HepG2 (cell line): ENCODE results near the gene CRYGA. TPM values are rescaled to one million over a fixed set of nuclear protein-coding genes. Genes with fewer than 3 reads are reported as not detected.

Experiments
- CAMTA2 ChIP-seq: sonication (generic); formaldehyde crosslinking; IDR thresholded peaks from 2 replicates; pipeline ENCODE4 v1.4.0; 2020; ENCODE audit warnings: mild to moderate bottlenecking, missing genetic modification reagents, borderline replicate concordance
- CREM ChIP-seq, 2 experiments: sonication (generic) in 1 of 2; formaldehyde crosslinking in 1 of 2; IDR thresholded peaks; 2 replicates each; pipeline versions ENCODE4 v1.4.0 to v1.6.1; 2016 to 2020; ENCODE audit warnings: antibody characterized with exemption in 1 of 2, mild to moderate bottlenecking in 1 of 2, missing genetic modification reagents in 1 of 2
- GABPB1 ChIP-seq: IDR thresholded peaks from 2 replicates; pipeline ENCODE4 v1.6.1; 2016; ENCODE audit warnings: mild to moderate bottlenecking, missing genetic modification reagents, moderate library complexity, missing compliant biosample characterization
- HNF1A ChIP-seq, 2 experiments: sonication (generic) in 1 of 2; formaldehyde crosslinking in 1 of 2; IDR thresholded peaks; 2 replicates each; pipeline versions ENCODE4 v1.4.0 to v1.6.1; 2016 to 2020; ENCODE audit warnings: borderline replicate concordance in 1 of 2, low read depth in 1 of 2, mild to moderate bottlenecking in 1 of 2, missing genetic modification reagents in 1 of 2
- IRF1 ChIP-seq: sonication (generic); formaldehyde crosslinking; IDR thresholded peaks from 2 replicates; pipeline ENCODE4 v1.4.0; 2020; ENCODE audit warnings: low read depth, mild to moderate bottlenecking, missing genetic modification reagents
- KDM6A ChIP-seq: IDR thresholded peaks from 2 replicates; pipeline ENCODE4 v1.6.1; 2016; ENCODE audit warnings: low read depth
- MED1 ChIP-seq: sonication (generic); formaldehyde crosslinking; IDR thresholded peaks from 2 replicates; pipeline ENCODE4 v1.4.0; 2020; ENCODE audit warnings: missing genetic modification reagents
- MXD4 ChIP-seq: IDR thresholded peaks from 2 replicates; pipeline ENCODE4 v1.6.1; 2016; ENCODE audit warnings: mild to moderate bottlenecking, missing biosample characterization, missing genetic modification reagents
- PHF8 ChIP-seq: sonication (generic); formaldehyde crosslinking; IDR thresholded peaks from 2 replicates; pipeline ENCODE4 v1.5.0; 2020; ENCODE audit warnings: missing genetic modification reagents
- POGZ ChIP-seq: sonication (generic); formaldehyde crosslinking; IDR thresholded peaks from 2 replicates; pipeline ENCODE4 v1.4.0; 2020; ENCODE audit warnings: mild to moderate bottlenecking, missing genetic modification reagents
- POLR2G ChIP-seq: fragments of 200-400 bp; formaldehyde crosslinking; IDR thresholded peaks from 2 replicates; pipeline ENCODE4 v1.6.1; 2018; ENCODE audit warnings: mild to moderate bottlenecking, low read depth, low read length, moderate library complexity
- REST ChIP-seq, 2 experiments: IDR thresholded peaks; 2 replicates each; pipeline ENCODE4 v1.6.1; 2011 to 2012; ENCODE audit warnings: low read length in 2 of 2, borderline replicate concordance in 1 of 2, low read depth in 1 of 2, mild to moderate bottlenecking in 1 of 2, moderate library complexity in 1 of 2
- TCF7 ChIP-seq: sonication (generic); IDR thresholded peaks from 2 replicates; pipeline ENCODE4 v1.6.1; 2016; ENCODE audit warnings: antibody characterized with exemption, low read depth
- TEAD3 ChIP-seq: optimal IDR thresholded peaks from 2 replicates; pipeline ENCODE3; 2016; ENCODE audit warnings: borderline replicate concordance
- ZFP1 ChIP-seq: IDR thresholded peaks from 2 replicates; pipeline ENCODE4 v1.6.1; 2016
- ZFP62 ChIP-seq: sonication (generic); formaldehyde crosslinking; IDR thresholded peaks from 2 replicates; pipeline ENCODE4 v1.4.0; 2020; ENCODE audit warnings: missing genetic modification reagents
- ZNF30 ChIP-seq: sonication (generic); formaldehyde crosslinking; IDR thresholded peaks from 2 replicates; pipeline ENCODE4 v1.5.0; 2020; ENCODE audit warnings: mild to moderate bottlenecking, missing genetic modification reagents
- ZNF333 ChIP-seq: sonication (generic); formaldehyde crosslinking; IDR thresholded peaks from 2 replicates; pipeline ENCODE4 v1.4.0; 2020; ENCODE audit warnings: mild to moderate bottlenecking, missing genetic modification reagents, borderline replicate concordance
- ZNF598 ChIP-seq: sonication (generic); formaldehyde crosslinking; IDR thresholded peaks from 2 replicates; pipeline ENCODE4 v1.5.1; 2020; ENCODE audit warnings: mild to moderate bottlenecking, missing genetic modification reagents, borderline replicate concordance
- ZNF629 ChIP-seq: sonication (generic); formaldehyde crosslinking; conservative IDR thresholded peaks from 2 replicates; pipeline ENCODE4 v1.5.0; 2020; ENCODE audit warnings: missing genetic modification reagents
- polyA plus RNA-seq, 8 experiments: library from polyadenylated mRNA; depleted of rRNA in 3 of 8; stranded (reverse) in 7 of 8; unstranded in 1 of 8; fragments of >200 nt; fragmentation: Illumina TruSeq in 4 of 8; extraction: Trizol in 4 of 8; gene quantifications; 2 replicates each; pipeline versions ENCODE4 v1.2.1 to v1.2.3, GENCODE V29; 2011 to 2016; ENCODE audit warnings: low read depth in 4 of 8, missing spikeins in 1 of 8, mixed read lengths in 1 of 8; ENCODE audit not compliant: insufficient read depth in 1 of 8
- total RNA-seq, 5 experiments: library from RNA; depleted of rRNA; stranded (reverse); fragments of >200 nt; fragmentation: Illumina TruSeq; extraction: Trizol; gene quantifications; 2 replicates each; pipeline ENCODE4 v1.2.3, GENCODE V29; 2016; ENCODE audit warnings: low read depth in 1 of 5

Gene CRYGA
- total and polyA plus RNA-seq, 2 of the 13 experiments (the other 11 are each of a cell fraction or from before 2014, with no cell fraction given) = not detected

- TF ChIP-seq KDM6A (peak; percentile 64; the same call in 1 of the 2 replicates), REST (IDR thresholded peaks at IDR 0.05; ENCODE audit: borderline replicate concordance in 1 of 2, low read depth in 1 of 2, low read length in 2 of 2) (0 out of 4 replicates have a peak, but pooled peaks of 1 of the 2 experiments have one; percentile 50), POLR2G (peak; percentile 57), ZFP62 (no peak), MED1 (CRISPR knock-in tag) (no peak; the same call in 1 of the 2 replicates), HNF1A (IDR thresholded peaks at IDR 0.05; ENCODE audit: low read depth) (no peak), HNF1A (CRISPR knock-in tag; IDR thresholded peaks at IDR 0.05; ENCODE audit: borderline replicate concordance) (no peak), ZNF598 (no peak), TCF7 (no peak), IRF1 (CRISPR knock-in tag) (no peak), CAMTA2 (CRISPR knock-in tag) (no peak), ZNF629 (no peak), CREM (IDR thresholded peaks at IDR 0.05) (peak; percentile 35; the same call in 1 of the 2 replicates), CREM (CRISPR knock-in tag; IDR thresholded peaks at IDR 0.05) (no peak), ZNF30 (CRISPR knock-in tag) (no peak), ZFP1 (CRISPR knock-in tag) (0 out of 2 replicates have a peak, but pooled peaks have one; percentile 19), ZNF333 (CRISPR knock-in tag) (no peak), PHF8 (CRISPR knock-in tag) (peak; percentile 51; the same call in 1 of the 2 replicates), GABPB1 (CRISPR knock-in tag) (no peak), TEAD3 (no peak), POGZ (CRISPR knock-in tag) (peak; percentile 60), MXD4 (peak; percentile 64; the same call in 1 of the 2 replicates)
Observed at GRCh38 chr2:208129744-208130711, 33.4 kb downstream of the CRYGA start, which contains the start of gene CRYGC (continued).
